Adipocyte (in vitro differentiated cells): Measurements from ENCODE around the gene HTR4.

Source experiments
- DNase-seq: peaks from one replicate; pipeline ENCODE4 v3.0.0-alpha.2; 2015; ENCODE audit warnings: low read depth
- H3K27me3 ChIP-seq: replicated peaks from 2 replicates; pipeline ENCODE4 v1.7.0; 2013; ENCODE audit warnings: mild to moderate bottlenecking, low read length, moderate library complexity; ENCODE audit not compliant: control insufficient read depth, insufficient read depth
- H3K36me3 ChIP-seq: 2 replicates; pipeline ENCODE4 v1.7.0; 2013; ENCODE audit warnings: low read length, mild to moderate bottlenecking, moderate library complexity; ENCODE audit not compliant: control insufficient read depth, insufficient read depth, severe bottlenecking
- H3K4me1 ChIP-seq: 2 replicates; pipeline ENCODE4 v1.7.0; 2013; ENCODE audit warnings: mild to moderate bottlenecking, low read length, moderate library complexity; ENCODE audit not compliant: control insufficient read depth, insufficient read depth
- H3K4me3 ChIP-seq: 2 replicates; pipeline ENCODE4 v1.7.0; 2013; ENCODE audit warnings: mild to moderate bottlenecking, low read length, moderate library complexity
- H3K9ac ChIP-seq: 2 replicates; pipeline ENCODE4 v1.7.0; 2013; ENCODE audit warnings: mild to moderate bottlenecking, low read length, moderate library complexity
- H3K9me3 ChIP-seq: 2 replicates; pipeline ENCODE4 v1.7.0; 2013; ENCODE audit warnings: mild to moderate bottlenecking, low read length, moderate library complexity; ENCODE audit not compliant: control insufficient read depth

Gene HTR4

GRCh38 chr5:148659641-148660345, 5.5 kb upstream of the HTR4 start:
- Histone ChIP-seq H3K36me3 (no peaks in the 10 kb centered on the region), H3K4me1 (no peaks in the 10 kb centered on the region), H3K27me3 (peaks cover 54% of the 10 kb centered on the region), H3K9ac (no peak overlapping the region), H3K4me3 (no peak overlapping the region), H3K9me3 (no peaks in the 10 kb centered on the region)
- no peak for DNase-seq

- no peak for DNase-seq
- H3K27me3 ChIP-seq = peaks cover 58% of the 10 kb centered on the region
- no peak overlapping the region for H3K9ac ChIP-seq
- H3K4me1 ChIP-seq = no peaks in the 10 kb centered on the region
- no peaks in the 10 kb centered on the region for H3K9me3 ChIP-seq
- H3K36me3 ChIP-seq = no peaks in the 10 kb centered on the region
- no peak overlapping the region for H3K4me3 ChIP-seq
Observed at GRCh38 chr5:148653291-148653835, 964 bp downstream of the HTR4 start.

- Histone ChIP-seq H3K9me3 (no peaks in the 10 kb centered on the region), H3K4me3 (no peak overlapping the region), H3K4me1 (no peaks in the 10 kb centered on the region), H3K9ac (no peak overlapping the region), H3K36me3 (no peaks in the 10 kb centered on the region), H3K27me3 (peaks cover 50% of the 10 kb centered on the region)
- DNase-seq = no peak
Observed at GRCh38 chr5:148651528-148651927, 2.8 kb downstream of the HTR4 start.

- H3K27me3 ChIP-seq = peaks cover 27% of the 10 kb centered on the region
- no peaks in the 10 kb centered on the region for H3K4me1 ChIP-seq
- H3K9ac ChIP-seq = no peak overlapping the region
- no peaks in the 10 kb centered on the region for H3K36me3 ChIP-seq
- no peak for DNase-seq
- H3K4me3 ChIP-seq = no peak overlapping the region
- no peaks in the 10 kb centered on the region for H3K9me3 ChIP-seq
Observed at GRCh38 chr5:148645527-148645926, 8.8 kb downstream of the HTR4 start.

GRCh38 chr5:148641735-148642134, 12.6 kb downstream of the HTR4 start:
- no peaks in the 10 kb centered on the region for H3K4me1 ChIP-seq
- no peaks in the 10 kb centered on the region for H3K36me3 ChIP-seq
- H3K27me3 ChIP-seq = peaks cover 19% of the 10 kb centered on the region
- no peak overlapping the region for H3K4me3 ChIP-seq
- no peaks in the 10 kb centered on the region for H3K9me3 ChIP-seq
- no peak for DNase-seq
- H3K9ac ChIP-seq = no peak overlapping the region

GRCh38 chr5:148640471-148640870, 13.9 kb downstream of the HTR4 start:
- Histone ChIP-seq H3K9ac (no peak overlapping the region), H3K4me3 (no peak overlapping the region), H3K4me1 (no peaks in the 10 kb centered on the region), H3K27me3 (peaks cover 19% of the 10 kb centered on the region), H3K9me3 (no peaks in the 10 kb centered on the region), H3K36me3 (no peaks in the 10 kb centered on the region)
- no peak for DNase-seq

- Histone ChIP-seq H3K9ac (no peak overlapping the region), H3K4me3 (no peak overlapping the region), H3K4me1 (no peaks in the 10 kb centered on the region), H3K36me3 (no peaks in the 10 kb centered on the region), H3K27me3 (peaks cover 19% of the 10 kb centered on the region), H3K9me3 (no peaks in the 10 kb centered on the region)
- no peak for DNase-seq
Observed at GRCh38 chr5:148639081-148639480, 15.2 kb downstream of the HTR4 start.

GRCh38 chr5:148636353-148636752, 18.0 kb downstream of the HTR4 start:
- H3K36me3 ChIP-seq = no peaks in the 10 kb centered on the region
- H3K4me3 ChIP-seq = no peak overlapping the region
- DNase-seq = no peak
- H3K9ac ChIP-seq = no peak overlapping the region
- no peaks in the 10 kb centered on the region for H3K9me3 ChIP-seq
- no peaks in the 10 kb centered on the region for H3K4me1 ChIP-seq
- H3K27me3 ChIP-seq = peaks cover 11% of the 10 kb centered on the region

- H3K9me3 ChIP-seq = no peaks in the 10 kb centered on the region
- peaks cover 9% of the 10 kb centered on the region for H3K27me3 ChIP-seq
- DNase-seq = no peak
- no peak overlapping the region for H3K9ac ChIP-seq
- no peak overlapping the region for H3K4me3 ChIP-seq
- no peaks in the 10 kb centered on the region for H3K36me3 ChIP-seq
- no peaks in the 10 kb centered on the region for H3K4me1 ChIP-seq
Observed at GRCh38 chr5:148635321-148636083, 18.8 kb downstream of the HTR4 start.

GRCh38 chr5:148633067-148633377, 21.3 kb downstream of the HTR4 start:
- DNase-seq = no peak

GRCh38 chr5:148632255-148633066, 21.9 kb downstream of the HTR4 start:
- H3K9ac ChIP-seq = no peak overlapping the region
- H3K9me3 ChIP-seq = no peaks in the 10 kb centered on the region
- peaks cover 7% of the 10 kb centered on the region for H3K27me3 ChIP-seq
- no peak overlapping the region for H3K4me3 ChIP-seq
- no peaks in the 10 kb centered on the region for H3K4me1 ChIP-seq
- no peaks in the 10 kb centered on the region for H3K36me3 ChIP-seq
- no peak for DNase-seq

More at GRCh38 chr5:148633067-148633377, 21.3 kb downstream of the HTR4 start:
- no peaks in the 10 kb centered on the region for H3K36me3 ChIP-seq
- peaks cover 7% of the 10 kb centered on the region for H3K27me3 ChIP-seq
- no peaks in the 10 kb centered on the region for H3K9me3 ChIP-seq
- no peaks in the 10 kb centered on the region for H3K4me1 ChIP-seq
- no peak overlapping the region for H3K9ac ChIP-seq
- H3K4me3 ChIP-seq = no peak overlapping the region
